Neural crest cell (in vitro differentiated cells): ENCODE data around the gene KHDC1L. TPM values are rescaled to one million over a fixed set of nuclear protein-coding genes. Genes with fewer than 3 reads are reported as not detected.

Experiments
- DNase-seq: peaks from one replicate; pipeline ENCODE4 v3.0.0; 2021; ENCODE audit warnings: low read depth, mixed read lengths, low spot score
- H3K27ac Mint-ChIP-seq: one replicate; pipeline ENCODE4 v1.8.0; 2021; ENCODE audit warnings: mild to moderate bottlenecking, mixed read lengths; ENCODE audit not compliant: unreplicated experiment
- H3K27me3 Mint-ChIP-seq: 2 replicates; pipeline ENCODE4 v1.8.0; 2021; ENCODE audit warnings: low read depth, mild to moderate bottlenecking, mixed read lengths
- H3K36me3 Mint-ChIP-seq: 2 replicates; pipeline ENCODE4 v1.8.0; 2021; ENCODE audit warnings: low read depth, mild to moderate bottlenecking, mixed read lengths
- H3K4me1 Mint-ChIP-seq: 2 replicates; pipeline ENCODE4 v1.8.0; 2021; ENCODE audit warnings: mixed read lengths
- H3K4me3 Mint-ChIP-seq: one replicate; pipeline ENCODE4 v1.8.0; 2021; ENCODE audit warnings: mild to moderate bottlenecking, mixed read lengths
- H3K9me3 Mint-ChIP-seq: 2 replicates; pipeline ENCODE4 v1.8.0; 2021; ENCODE audit warnings: mixed read lengths
- total RNA-seq: library from RNA; stranded (reverse); gene quantifications from 2 replicates; pipeline ENCODE4 v1.2.1, GENCODE V29; 2021
- TF ChIP-seq, protein P1 (sequence below): fragments of 200-600 bp; sonication (generic); conservative IDR thresholded peaks from 2 replicates; pipeline ENCODE4 v1.5.0; 2021; ENCODE audit warnings: antibody characterized with exemption, mild to moderate bottlenecking

The KHDC1L gene
- total RNA-seq, 1 donor from 2014 or later, result 1.0 TPM

DNA sequence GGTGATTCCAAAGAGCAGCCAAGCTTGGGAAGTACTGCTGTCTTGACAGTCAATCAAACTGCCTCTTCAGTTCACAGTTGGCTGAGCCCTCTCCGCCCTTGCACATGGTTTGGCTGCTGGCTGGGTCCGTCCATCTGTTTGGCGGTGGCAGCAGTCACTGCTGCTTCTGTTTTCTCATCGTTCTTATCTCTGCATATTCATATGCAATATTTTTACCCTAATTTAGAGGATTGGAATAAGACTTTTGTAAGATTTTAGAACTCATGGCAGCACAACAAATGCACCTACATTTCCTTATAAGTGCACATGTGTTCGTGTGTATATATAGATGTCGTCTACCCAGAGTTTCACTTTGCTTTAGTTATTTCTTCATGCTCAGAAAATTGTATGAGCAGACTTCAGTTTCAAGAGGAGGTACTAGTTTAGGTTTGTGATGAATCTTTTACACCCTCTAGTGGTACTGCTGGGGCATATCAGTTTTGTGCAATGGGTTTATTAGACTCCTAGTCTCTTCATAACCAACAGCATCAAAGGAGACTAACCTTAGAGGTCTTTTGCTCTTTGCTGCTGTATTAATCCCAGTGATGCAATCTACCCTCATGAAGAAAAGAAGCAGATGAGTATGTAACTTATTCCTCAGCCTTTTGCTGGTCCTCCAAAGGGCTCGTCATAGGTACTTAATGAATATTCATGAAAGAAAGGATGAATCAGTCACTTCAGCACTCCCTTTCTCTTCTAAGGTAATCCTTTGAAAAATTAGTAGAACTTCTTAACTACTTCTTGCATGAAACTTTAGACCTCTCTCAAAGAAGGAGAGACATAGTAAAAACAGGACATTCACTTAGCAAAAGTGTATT, 44.3 kb downstream of the KHDC1L start:
- peaks cover 26% of the 10 kb centered on the region for H3K27me3 Mint-ChIP-seq
- TF ChIP-seq, protein P1, sequence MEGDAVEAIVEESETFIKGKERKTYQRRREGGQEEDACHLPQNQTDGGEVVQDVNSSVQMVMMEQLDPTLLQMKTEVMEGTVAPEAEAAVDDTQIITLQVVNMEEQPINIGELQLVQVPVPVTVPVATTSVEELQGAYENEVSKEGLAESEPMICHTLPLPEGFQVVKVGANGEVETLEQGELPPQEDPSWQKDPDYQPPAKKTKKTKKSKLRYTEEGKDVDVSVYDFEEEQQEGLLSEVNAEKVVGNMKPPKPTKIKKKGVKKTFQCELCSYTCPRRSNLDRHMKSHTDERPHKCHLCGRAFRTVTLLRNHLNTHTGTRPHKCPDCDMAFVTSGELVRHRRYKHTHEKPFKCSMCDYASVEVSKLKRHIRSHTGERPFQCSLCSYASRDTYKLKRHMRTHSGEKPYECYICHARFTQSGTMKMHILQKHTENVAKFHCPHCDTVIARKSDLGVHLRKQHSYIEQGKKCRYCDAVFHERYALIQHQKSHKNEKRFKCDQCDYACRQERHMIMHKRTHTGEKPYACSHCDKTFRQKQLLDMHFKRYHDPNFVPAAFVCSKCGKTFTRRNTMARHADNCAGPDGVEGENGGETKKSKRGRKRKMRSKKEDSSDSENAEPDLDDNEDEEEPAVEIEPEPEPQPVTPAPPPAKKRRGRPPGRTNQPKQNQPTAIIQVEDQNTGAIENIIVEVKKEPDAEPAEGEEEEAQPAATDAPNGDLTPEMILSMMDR, result peak; percentile 85
- no peaks in the 10 kb centered on the region for H3K36me3 Mint-ChIP-seq
- H3K4me1 Mint-ChIP-seq, result peaks cover 4% of the 10 kb centered on the region
- H3K27ac Mint-ChIP-seq, result no peak overlapping the region
- H3K9me3 Mint-ChIP-seq, result no peaks in the 10 kb centered on the region
- DNase-seq, result no peak
- no peak overlapping the region for H3K4me3 Mint-ChIP-seq

- H3K27me3 Mint-ChIP-seq, result peaks cover 26% of the 10 kb centered on the region
- TF ChIP-seq, protein P1, result no peak
- no peak overlapping the region for H3K27ac Mint-ChIP-seq
- no peaks in the 10 kb centered on the region for H3K9me3 Mint-ChIP-seq
- H3K36me3 Mint-ChIP-seq, result no peaks in the 10 kb centered on the region
- no peak for DNase-seq
- peaks cover 4% of the 10 kb centered on the region for H3K4me1 Mint-ChIP-seq
- H3K4me3 Mint-ChIP-seq, result no peak overlapping the region
Measured at GRCh38 chr6:73180076-73180738, 45.1 kb downstream of the KHDC1L start.

GRCh38 chr6:73177221-73177944, 47.9 kb downstream of the KHDC1L start:
- TF ChIP-seq, protein P1, result no peak
- no peak for DNase-seq
- Mint-ChIP-seq H3K27ac (no peak overlapping the region), H3K27me3 (peaks cover 6% of the 10 kb centered on the region), H3K4me3 (no peak overlapping the region), H3K4me1 (peaks cover 4% of the 10 kb centered on the region), H3K36me3 (no peaks in the 10 kb centered on the region), H3K9me3 (no peaks in the 10 kb centered on the region)

- no peak overlapping the region for H3K4me3 Mint-ChIP-seq
- peaks cover 4% of the 10 kb centered on the region for H3K4me1 Mint-ChIP-seq
- TF ChIP-seq, protein P1, result no peak
Measured at GRCh38 chr6:73176057-73176456, 49.2 kb downstream of the KHDC1L start.

GRCh38 chr6:73174646-73175045, 50.6 kb downstream of the KHDC1L start:
- Mint-ChIP-seq H3K9me3 (no peaks in the 10 kb centered on the region), H3K36me3 (no peaks in the 10 kb centered on the region), H3K4me1 (no peaks in the 10 kb centered on the region), H3K27ac (no peak overlapping the region), H3K27me3 (no peaks in the 10 kb centered on the region), H3K4me3 (no peak overlapping the region)
- no peak for DNase-seq
- TF ChIP-seq, protein P1, result no peak

More at GRCh38 chr6:73176057-73176456, 49.2 kb downstream of the KHDC1L start:
- H3K36me3 Mint-ChIP-seq, result no peaks in the 10 kb centered on the region
- peaks cover 3% of the 10 kb centered on the region for H3K27me3 Mint-ChIP-seq
- no peak overlapping the region for H3K27ac Mint-ChIP-seq
- no peak for DNase-seq
- no peaks in the 10 kb centered on the region for H3K9me3 Mint-ChIP-seq
